ENCODE measurements around the gene TTC9B. TPM values are rescaled to one million over a fixed set of nuclear protein-coding genes. Genes with fewer than 3 reads are reported as not detected.
"Not testable (repeated sequence)": the region's sequence is repeated elsewhere in the genome, so short reads cannot be mapped to it uniquely, and the experiment has no call there.

TTC9B gene
- total RNA-seq, 1 donor, result 0.10 TPM

DNA sequence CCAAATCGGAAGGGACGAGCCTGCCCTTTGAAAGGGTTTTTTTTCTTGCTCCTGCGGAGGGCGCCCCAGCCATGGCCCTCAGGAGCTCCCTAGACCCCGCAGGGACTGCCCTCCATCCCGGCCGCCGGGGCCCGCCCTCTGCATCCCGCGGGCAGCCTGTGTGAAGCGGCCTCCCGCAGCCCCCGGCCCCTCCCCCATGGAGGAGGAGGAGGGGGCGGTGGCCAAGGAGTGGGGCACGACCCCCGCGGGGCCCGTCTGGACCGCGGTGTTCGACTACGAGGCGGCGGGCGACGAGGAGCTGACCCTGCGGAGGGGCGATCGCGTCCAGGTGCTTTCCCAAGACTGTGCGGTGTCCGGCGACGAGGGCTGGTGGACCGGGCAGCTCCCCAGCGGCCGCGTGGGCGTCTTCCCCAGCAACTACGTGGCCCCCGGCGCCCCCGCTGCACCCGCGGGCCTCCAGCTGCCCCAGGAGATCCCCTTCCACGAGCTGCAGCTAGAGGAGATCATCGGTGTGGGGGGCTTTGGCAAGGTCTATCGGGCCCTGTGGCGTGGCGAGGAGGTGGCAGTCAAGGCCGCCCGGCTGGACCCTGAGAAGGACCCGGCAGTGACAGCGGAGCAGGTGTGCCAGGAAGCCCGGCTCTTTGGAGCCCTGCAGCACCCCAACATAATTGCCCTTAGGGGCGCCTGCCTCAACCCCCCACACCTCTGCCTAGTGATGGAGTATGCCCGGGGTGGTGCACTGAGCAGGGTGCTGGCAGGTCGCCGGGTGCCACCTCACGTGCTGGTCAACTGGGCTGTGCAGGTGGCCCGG is 26.1 kb downstream of the TTC9B start:
- H3K9me3 ChIP-seq (ENCODE audit: low read depth, low read length), result no peaks in the 10 kb centered on the region
- peak overlapping the region; percentile 88 for H3K4me3 ChIP-seq (ENCODE audit: low read length)
- H3K4me1 ChIP-seq (ENCODE audit: insufficient read depth, low read length), result peaks cover 26% of the 10 kb centered on the region
- H3K27me3 ChIP-seq (ENCODE audit: insufficient read depth, low read length), result no peaks in the 10 kb centered on the region

- Histone ChIP-seq H3K4me1 (ENCODE audit: insufficient read depth, low read length) (peaks cover 26% of the 10 kb centered on the region), H3K27me3 (ENCODE audit: insufficient read depth, low read length) (no peaks in the 10 kb centered on the region), H3K9me3 (ENCODE audit: low read depth, low read length) (no peaks in the 10 kb centered on the region), H3K4me3 (ENCODE audit: low read length) (peak within 1 kb of the TSS; percentile 88)
These were observed 27.0 kb downstream of the TTC9B start, which contains the start of gene MAP3K10 for GRCh38 chr19:40190891-40191835. MAP3K10 (plus strand) TSS chr19:40191426; CDS start chr19:40192032, 606 bp downstream.

GRCh38 chr19:40184273-40184672 is 33.9 kb downstream of the TTC9B start:
- H3K4me1 ChIP-seq (ENCODE audit: insufficient read depth, low read length), result no peaks in the 10 kb centered on the region

DNA sequence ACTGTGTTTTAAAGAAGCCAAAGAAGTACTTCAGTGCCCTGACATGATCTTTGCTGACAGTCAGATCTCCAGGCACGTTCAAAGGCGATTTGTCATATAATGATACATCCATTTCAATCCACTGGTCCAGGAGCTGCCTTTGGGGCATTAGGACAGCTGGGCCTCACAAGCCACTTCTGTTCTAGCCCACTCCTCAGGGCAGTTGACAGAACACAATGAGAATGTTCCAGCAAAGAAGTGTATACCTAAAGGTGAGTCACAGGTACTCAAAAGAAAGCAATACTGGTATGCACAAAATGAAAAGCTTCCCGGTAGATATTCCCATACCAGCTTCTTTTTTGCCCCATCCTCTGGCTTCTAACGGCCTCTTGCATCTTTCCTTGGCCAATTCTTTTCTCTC is 39.4 kb downstream of the TTC9B start:
- Histone ChIP-seq H3K27me3 (ENCODE audit: insufficient read depth, low read length) (no peaks in the 10 kb centered on the region), H3K4me1 (ENCODE audit: insufficient read depth, low read length) (no peaks in the 10 kb centered on the region), H3K4me3 (ENCODE audit: low read length) (no peak overlapping the region), H3K9me3 (ENCODE audit: low read depth, low read length) (no peaks in the 10 kb centered on the region)

More at GRCh38 chr19:40184273-40184672, 33.9 kb downstream of the TTC9B start:
- Histone ChIP-seq H3K27me3 (ENCODE audit: insufficient read depth, low read length) (no peaks in the 10 kb centered on the region), H3K9me3 (ENCODE audit: low read depth, low read length) (no peaks in the 10 kb centered on the region), H3K4me3 (ENCODE audit: low read length) (no peak overlapping the region)

DNA sequence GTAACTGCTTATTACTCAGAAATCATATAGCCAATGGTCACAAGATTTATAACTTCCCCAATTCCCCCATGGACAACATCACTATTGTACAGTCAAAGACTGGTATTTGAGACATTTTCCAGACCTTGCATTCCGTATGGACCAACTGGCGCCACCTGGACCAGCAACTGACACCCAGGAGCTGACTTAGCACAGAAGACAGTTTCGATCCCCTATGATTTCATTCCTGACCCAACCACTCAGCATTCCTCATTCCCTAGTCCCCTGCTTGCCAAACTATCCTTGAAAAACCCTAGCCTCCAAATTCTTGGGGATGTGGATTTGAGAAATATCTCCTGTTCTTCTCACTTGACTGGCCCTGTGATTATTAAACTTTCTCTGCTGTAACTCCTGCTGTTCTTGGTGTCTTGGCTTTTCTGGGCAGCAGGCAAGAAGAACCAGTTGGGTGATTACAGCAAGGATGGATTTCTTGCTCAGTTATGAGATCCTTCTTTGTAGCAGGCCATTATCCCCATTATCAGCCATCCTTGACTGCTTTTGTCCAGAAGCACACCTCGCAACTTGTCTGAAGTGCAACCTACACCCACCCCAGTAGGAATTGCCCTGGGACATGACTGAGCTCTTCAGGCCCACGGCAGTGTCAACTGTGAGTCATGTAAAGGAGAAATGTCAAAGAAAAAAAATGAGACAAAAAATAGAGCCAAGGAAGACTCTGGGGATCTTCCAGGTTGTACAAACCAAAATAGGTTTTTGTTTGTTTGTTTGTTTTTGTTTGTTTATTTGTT is 40.7 kb downstream of the TTC9B start:
- Histone ChIP-seq H3K4me1 (ENCODE audit: insufficient read depth, low read length) (no peaks in the 10 kb centered on the region), H3K4me3 (ENCODE audit: low read length) (no peak overlapping the region), H3K9me3 (ENCODE audit: low read depth, low read length) (no peaks in the 10 kb centered on the region), H3K27me3 (ENCODE audit: insufficient read depth, low read length) (no peaks in the 10 kb centered on the region)

DNA sequence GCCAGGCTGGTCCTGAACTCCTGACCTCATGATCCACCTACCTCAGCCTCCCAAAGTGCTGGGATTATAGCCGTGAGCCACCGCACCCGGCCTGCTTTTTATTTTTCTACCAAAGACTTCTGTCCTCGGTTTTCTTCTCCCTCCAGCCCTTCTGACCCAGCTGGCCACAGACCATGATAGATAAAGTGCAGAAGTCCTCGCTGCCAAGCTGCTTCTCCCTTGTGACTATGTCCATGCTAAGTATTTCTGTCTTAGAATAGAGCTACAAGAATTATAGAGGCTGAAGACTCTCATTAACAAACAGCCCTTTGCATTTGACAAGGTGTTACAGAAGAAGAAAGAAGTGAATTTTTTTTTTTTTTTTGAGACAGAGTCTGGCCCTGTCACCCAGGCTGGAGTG is 42.4 kb downstream of the TTC9B start:
- no peaks in the 10 kb centered on the region for H3K4me1 ChIP-seq (ENCODE audit: insufficient read depth, low read length)
- no peak overlapping the region for H3K4me3 ChIP-seq (ENCODE audit: low read length)
- H3K9me3 ChIP-seq (ENCODE audit: low read depth, low read length), result no peaks in the 10 kb centered on the region
- H3K27me3 ChIP-seq (ENCODE audit: insufficient read depth, low read length), result no peaks in the 10 kb centered on the region

DNA sequence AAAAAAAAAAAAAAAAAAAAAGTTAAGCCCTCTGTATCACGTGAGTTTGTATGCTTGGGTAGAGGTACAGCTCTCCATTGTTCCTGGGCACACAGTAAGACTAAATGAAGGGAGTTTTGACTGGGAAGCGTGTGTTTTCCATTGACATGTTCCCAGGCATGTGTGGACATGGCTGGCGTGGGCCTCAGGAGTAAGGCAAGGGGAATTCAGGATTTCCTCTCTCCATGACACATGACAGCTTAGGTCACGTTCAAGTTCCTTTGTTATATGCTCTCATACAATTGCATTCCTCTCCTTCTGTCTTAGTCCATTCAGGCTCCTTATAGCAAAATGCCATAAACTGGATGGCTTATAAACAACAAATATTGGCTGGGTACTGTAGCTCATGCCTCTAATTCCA is 44.1 kb downstream of the TTC9B start:
- Histone ChIP-seq H3K4me3 (ENCODE audit: low read length) (no peak overlapping the region), H3K9me3 (ENCODE audit: low read depth, low read length) (no peaks in the 10 kb centered on the region), H3K4me1 (ENCODE audit: insufficient read depth, low read length) (no peaks in the 10 kb centered on the region), H3K27me3 (ENCODE audit: insufficient read depth, low read length) (no peaks in the 10 kb centered on the region)

DNA sequence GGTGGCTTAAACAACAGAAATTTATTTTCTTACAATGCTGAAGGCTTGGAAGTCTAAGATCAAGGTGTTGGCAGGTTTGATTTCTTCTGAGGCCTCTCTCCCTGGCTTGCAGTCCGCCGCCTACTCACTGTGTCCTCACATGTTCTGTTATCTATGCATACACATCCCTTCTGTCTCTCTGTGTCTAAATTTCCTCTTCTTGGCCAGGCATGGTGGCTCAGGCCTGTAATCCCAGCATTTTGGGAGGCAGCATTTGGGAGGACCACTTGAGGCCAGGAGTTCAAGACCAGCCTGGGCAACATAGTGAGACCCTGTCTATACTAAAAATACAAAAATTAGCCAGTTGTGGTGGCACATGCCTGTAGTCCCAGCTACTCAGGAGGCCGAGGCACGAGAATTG is 46.9 kb downstream of the TTC9B start:
- not testable (repeated sequence) for H3K4me3 ChIP-seq (ENCODE audit: low read length); H3K9me3 ChIP-seq (ENCODE audit: low read depth, low read length); H3K4me1 ChIP-seq (ENCODE audit: insufficient read depth, low read length); H3K27me3 ChIP-seq (ENCODE audit: insufficient read depth, low read length)

GRCh38 chr19:40170303-40170989 is 47.7 kb downstream of the TTC9B start:
- H3K4me1 ChIP-seq (ENCODE audit: insufficient read depth, low read length); H3K9me3 ChIP-seq (ENCODE audit: low read depth, low read length); H3K27me3 ChIP-seq (ENCODE audit: insufficient read depth, low read length); H3K4me3 ChIP-seq (ENCODE audit: low read length): not testable (repeated sequence)

- not testable (repeated sequence) for H3K27me3 ChIP-seq (ENCODE audit: insufficient read depth, low read length); H3K4me1 ChIP-seq (ENCODE audit: insufficient read depth, low read length)
These were observed 48.5 kb downstream of the TTC9B start for GRCh38 chr19:40169482-40170302.

More at GRCh38 chr19:40169482-40170302, 48.5 kb downstream of the TTC9B start:
- not testable (repeated sequence) for H3K4me3 ChIP-seq (ENCODE audit: low read length); H3K9me3 ChIP-seq (ENCODE audit: low read depth, low read length)

Other genes starting within 250 kb of the TTC9B start
- gene PSMC4, start 247.2 kb downstream of the TTC9B start, total RNA-seq, result 45.0 TPM
- 1.5 TPM for gene ZNF546, start 221.3 kb downstream of the TTC9B start, total RNA-seq
- gene ZNF780B, start 162.2 kb downstream of the TTC9B start, total RNA-seq, result 10.4 TPM
- 9.6 TPM for gene ZNF780A, start 127.4 kb downstream of the TTC9B start, total RNA-seq
- 6.3 TPM for gene MAP3K10, start 27.0 kb downstream of the TTC9B start, total RNA-seq
- gene CCNP, start 8.3 kb upstream of the TTC9B start, total RNA-seq, result not detected
- gene AKT2, start 67.0 kb upstream of the TTC9B start, total RNA-seq, result 109 TPM
- gene C19orf47, start 130.0 kb upstream of the TTC9B start, total RNA-seq, result 4.7 TPM
- 119 TPM for gene PLD3, start 130.3 kb upstream of the TTC9B start, total RNA-seq
- 0.10 TPM for gene HIPK4, start 171.8 kb upstream of the TTC9B start, total RNA-seq
- gene PRX, start 195.0 kb upstream of the TTC9B start, total RNA-seq, result 1.0 TPM
- 16.1 TPM for gene SERTAD1, start 207.6 kb upstream of the TTC9B start, total RNA-seq
- 20.7 TPM for gene SERTAD3, start 226.0 kb upstream of the TTC9B start, total RNA-seq
- gene BLVRB, start 247.4 kb upstream of the TTC9B start, total RNA-seq, result 39.8 TPM
- gene SPTBN4, start 248.6 kb upstream of the TTC9B start, total RNA-seq, result under 0.01 TPM

Measured in mononuclear cell (primary cell).